Prostate gland (tissue), 2 donors: ENCODE results near the gene NDUFC1. TPM values are rescaled to one million over a fixed set of nuclear protein-coding genes. Genes with fewer than 3 reads are reported as not detected.

ENCODE experiments used
- DNase-seq: peaks from one replicate; pipeline ENCODE4 v3.0.0-alpha.2; 2019; ENCODE audit warnings: low spot score
- H3K27ac ChIP-seq, 2 donors: fragments of 200-600 bp; sonication (generic); 2 replicates each; pipeline ENCODE4 v1.5.1; 2017 to 2019
- H3K27me3 ChIP-seq: fragments of 200-600 bp; sonication (generic); replicated peaks from 2 replicates; pipeline ENCODE4 v1.5.1; 2019; ENCODE audit not compliant: insufficient read depth
- H3K36me3 ChIP-seq, 2 donors: fragments of 200-600 bp; sonication (generic); 1 replicate in 1 of 2; 2 replicates in 1 of 2; pipeline versions ENCODE4 v1.5.1 to v1.8.1; 2017 to 2019
- H3K4me1 ChIP-seq: fragments of 200-600 bp; sonication (generic); replicated peaks from 2 replicates; pipeline ENCODE4 v1.5.1; 2019
- H3K4me3 ChIP-seq, 2 donors: fragments of 200-600 bp; sonication (generic); 2 replicates each; pipeline ENCODE4 v1.5.1; 2017 to 2019
- H3K9me3 ChIP-seq: fragments of 200-600 bp; sonication (generic); 2 replicates; pipeline ENCODE4 v1.5.1; 2017
- CTCF ChIP-seq, 4 experiments: fragments of 200-600 bp in 2 of 4; fragments of 450-650 bp in 2 of 4; sonication (generic) in 2 of 4; IDR thresholded peaks; 1 replicate in 3 of 4; 2 replicates in 1 of 4; pipeline ENCODE4 v1.5.1; 2016 to 2019; ENCODE audit warnings: antibody characterized with exemption in 4 of 4, mild to moderate bottlenecking in 2 of 4, moderate library complexity in 2 of 4
- POLR2A ChIP-seq: fragments of 450-650 bp; IDR thresholded peaks from one replicate; pipeline ENCODE4 v1.6.1; 2016; ENCODE audit warnings: antibody characterized with exemption, mild to moderate bottlenecking
- POLR2AphosphoS5 ChIP-seq: sonication (generic); formaldehyde crosslinking; IDR thresholded peaks from one replicate; pipeline ENCODE4 v1.6.1; 2017; ENCODE audit warnings: antibody characterized with exemption
- WGBS: methylation state at CpG from one replicate; pipeline ENCODE4 v1.1.5; 2018; 5-methylcytosine and 5-hydroxymethylcytosine counted together
- intact Hi-C: fragments of 100-400 bp; cut with DNase I; formaldehyde crosslinking; loops from one replicate; pipeline ENCODE4 v1.14.2; 2022
- total RNA-seq, 2 donors: library from RNA; depleted of rRNA; stranded (reverse); fragments of >200 nt; gene quantifications; one replicate each; pipeline ENCODE4 v1.1.0, GENCODE V29; 2016

NDUFC1 gene
- total RNA-seq, 2 donors from 2014 or later: 80.2 to 85.9 TPM

- no peaks in the 10 kb centered on the region for H3K9me3 ChIP-seq
- no peaks in the 10 kb centered on the region for H3K4me1 ChIP-seq
- H3K27me3 ChIP-seq: peaks cover 1% of the 10 kb centered on the region
- WGBS: 22% methylated on average over 40 of the region's 40 CpGs
- H3K36me3 ChIP-seq: no peaks in the 10 kb centered on the region
- TF ChIP-seq POLR2AphosphoS5 (no peak), POLR2A (no peak), CTCF (IDR thresholded peaks at IDR 0.05) (no peak)
- no peak overlapping the region for H3K27ac ChIP-seq
- intact Hi-C loops: no loop called here
- peak overlapping the region; percentile 22 to 27 for H3K4me3 ChIP-seq
- no peak for DNase-seq
Measured at GRCh38 chr4:139278912-139279759, 23.1 kb downstream of the NDUFC1 start.

- intact Hi-C loops: no loop called here
- 73% methylated on average over 16 of the region's 16 CpGs for WGBS
- no peak for DNase-seq
- Histone ChIP-seq H3K4me1 (no peaks in the 10 kb centered on the region), H3K36me3 (no peaks in the 10 kb centered on the region), H3K27ac (no peak overlapping the region), H3K27me3 (peaks cover 1% of the 10 kb centered on the region), H3K4me3 (no peak overlapping the region), H3K9me3 (no peaks in the 10 kb centered on the region)
- TF ChIP-seq POLR2AphosphoS5 (no peak), POLR2A (no peak)
Measured at GRCh38 chr4:139278485-139278884, 23.8 kb downstream of the NDUFC1 start.

- 94% methylated on average over 4 of the region's 4 CpGs for WGBS
Measured at GRCh38 chr4:139275281-139275735, 27.0 kb downstream of the NDUFC1 start.

GRCh38 chr4:139274790-139275189 is 27.5 kb downstream of the NDUFC1 start:
- WGBS: 100% methylated on average over 1 of the region's 1 CpG
- no peak overlapping the region for H3K27ac ChIP-seq
- TF ChIP-seq CTCF (IDR thresholded peaks at IDR 0.05) (no peak), POLR2AphosphoS5 (no peak), POLR2A (no peak)
- H3K9me3 ChIP-seq: no peaks in the 10 kb centered on the region
- H3K27me3 ChIP-seq: peaks cover 1% of the 10 kb centered on the region
- no peaks in the 10 kb centered on the region for H3K4me1 ChIP-seq
- intact Hi-C loops: no loop called here
- DNase-seq: no peak
- no peak overlapping the region for H3K4me3 ChIP-seq
- no peaks in the 10 kb centered on the region for H3K36me3 ChIP-seq

More at GRCh38 chr4:139275281-139275735, 27.0 kb downstream of the NDUFC1 start:
- no peak for DNase-seq
- no peak for TF ChIP-seq CTCF (IDR thresholded peaks at IDR 0.05)
- TF ChIP-seq POLR2A: no peak
- TF ChIP-seq POLR2AphosphoS5: no peak
- peaks cover 1% of the 10 kb centered on the region for H3K27me3 ChIP-seq
- H3K4me3 ChIP-seq: no peak overlapping the region
- no peaks in the 10 kb centered on the region for H3K9me3 ChIP-seq
- H3K36me3 ChIP-seq: no peaks in the 10 kb centered on the region
- no peak overlapping the region for H3K27ac ChIP-seq
- H3K4me1 ChIP-seq: no peaks in the 10 kb centered on the region
- intact Hi-C loops: no loop called here

- no peak for DNase-seq
- Histone ChIP-seq H3K36me3 (no peaks in the 10 kb centered on the region), H3K27ac (no peak overlapping the region), H3K9me3 (no peaks in the 10 kb centered on the region), H3K27me3 (peaks cover 1% of the 10 kb centered on the region), H3K4me3 (no peak overlapping the region), H3K4me1 (no peaks in the 10 kb centered on the region)
- 88% methylated on average over 1 of the region's 1 CpG for WGBS
- intact Hi-C loops: no loop called here
- TF ChIP-seq POLR2A: no peak
- no peak for TF ChIP-seq POLR2AphosphoS5
- no peak for TF ChIP-seq CTCF (IDR thresholded peaks at IDR 0.05)
Measured at GRCh38 chr4:139273835-139274234, 28.4 kb downstream of the NDUFC1 start.
